Measurements from ENCODE around the gene CHORDC1. TPM values are rescaled to one million over a fixed set of nuclear protein-coding genes. Genes with fewer than 3 reads are reported as not detected.
"Not testable (repeated sequence)": the region's sequence is repeated elsewhere in the genome, so short reads cannot be mapped to it uniquely, and the experiment has no call there.

The CHORDC1 gene
- total RNA-seq, 4 donors from 2014 or later: 26.9 to 70.7 (median 29.8) TPM

GRCh38 chr11:90179923-90180322 lies 42.9 kb downstream of the CHORDC1 start:
- no peak for TF ChIP-seq POLR2A (IDR thresholded peaks at IDR 0.05)
- TF ChIP-seq POLR2AphosphoS5 (IDR thresholded peaks at IDR 0.05): no peak
- no peak for TF ChIP-seq EP300 (IDR thresholded peaks at IDR 0.05)
- TF ChIP-seq CTCF (IDR thresholded peaks at IDR 0.05): no peak
- no peak for DNase-seq (ENCODE audit: low spot score in 2 of 2)
- Histone ChIP-seq H3K27me3 (no peaks in the 10 kb centered on the region), H3K4me1 (no peaks in the 10 kb centered on the region), H3K9me3 (no peaks in the 10 kb centered on the region), H3K4me3 (no peak overlapping the region), H3K27ac (no peak overlapping the region), H3K36me3 (no peaks in the 10 kb centered on the region)
- WGBS: 81% methylated on average over 2 of the region's 2 CpGs

- Histone ChIP-seq H3K27ac (no peak overlapping the region), H3K9me3 (no peaks in the 10 kb centered on the region), H3K36me3 (no peaks in the 10 kb centered on the region), H3K27me3 (no peaks in the 10 kb centered on the region), H3K4me1 (no peaks in the 10 kb centered on the region), H3K4me3 (no peak overlapping the region)
- no peak for TF ChIP-seq POLR2A (IDR thresholded peaks at IDR 0.05)
- TF ChIP-seq POLR2AphosphoS5 (IDR thresholded peaks at IDR 0.05): no peak
- no peak for TF ChIP-seq EP300 (IDR thresholded peaks at IDR 0.05)
- TF ChIP-seq CTCF (IDR thresholded peaks at IDR 0.05): no peak
- 81% methylated on average over 2 of the region's 2 CpGs for WGBS
- no peak for DNase-seq (ENCODE audit: low spot score in 2 of 2)
Observed at GRCh38 chr11:90178751-90179150, 44.1 kb downstream of the CHORDC1 start.

- Histone ChIP-seq H3K27ac (no peak overlapping the region), H3K9me3 (no peaks in the 10 kb centered on the region), H3K36me3 (no peaks in the 10 kb centered on the region), H3K4me3 (no peak overlapping the region), H3K27me3 (no peaks in the 10 kb centered on the region), H3K4me1 (no peaks in the 10 kb centered on the region)
- no peak for DNase-seq (ENCODE audit: low spot score in 2 of 2)
- whole genome bisulfite sequencing: 95% methylated on average over 1 of the region's 1 CpG
- TF ChIP-seq POLR2A (IDR thresholded peaks at IDR 0.05) (no peak), CTCF (IDR thresholded peaks at IDR 0.05) (no peak), POLR2AphosphoS5 (IDR thresholded peaks at IDR 0.05) (no peak), EP300 (IDR thresholded peaks at IDR 0.05) (no peak)
Observed at GRCh38 chr11:90176069-90176468, 46.8 kb downstream of the CHORDC1 start.

- TF ChIP-seq POLR2AphosphoS5 (IDR thresholded peaks at IDR 0.05) (no peak), POLR2A (IDR thresholded peaks at IDR 0.05) (no peak), CTCF (IDR thresholded peaks at IDR 0.05) (no peak), EP300 (IDR thresholded peaks at IDR 0.05) (no peak)
- no peak for DNase-seq (ENCODE audit: low spot score in 2 of 2)
- no peak overlapping the region for H3K4me3 ChIP-seq
Observed at GRCh38 chr11:90171359-90171758, 51.5 kb downstream of the CHORDC1 start.

GRCh38 chr11:90168571-90168970 lies 54.3 kb downstream of the CHORDC1 start:
- no peak for DNase-seq (ENCODE audit: low spot score in 2 of 2)
- Histone ChIP-seq H3K4me1 (no peaks in the 10 kb centered on the region), H3K9me3 (no peaks in the 10 kb centered on the region), H3K36me3 (no peaks in the 10 kb centered on the region), H3K27ac (no peak overlapping the region), H3K4me3 (no peak overlapping the region), H3K27me3 (no peaks in the 10 kb centered on the region)
- TF ChIP-seq CTCF (IDR thresholded peaks at IDR 0.05): no peak
- no peak for TF ChIP-seq POLR2A (IDR thresholded peaks at IDR 0.05)
- TF ChIP-seq EP300 (IDR thresholded peaks at IDR 0.05): no peak
- WGBS: 95% methylated on average over 3 of the region's 3 CpGs

More at GRCh38 chr11:90171359-90171758, 51.5 kb downstream of the CHORDC1 start:
- Histone ChIP-seq H3K27me3 (no peaks in the 10 kb centered on the region), H3K36me3 (no peaks in the 10 kb centered on the region), H3K4me1 (no peaks in the 10 kb centered on the region), H3K9me3 (no peaks in the 10 kb centered on the region), H3K27ac (no peak overlapping the region)

GRCh38 chr11:90167704-90168103 lies 55.1 kb downstream of the CHORDC1 start:
- H3K4me1 ChIP-seq: not testable (repeated sequence)
- 90% methylated on average over 8 of the region's 8 CpGs for WGBS

GRCh38 chr11:90166982-90167573 lies 55.8 kb downstream of the CHORDC1 start:
- DNase-seq (ENCODE audit: low spot score in 2 of 2); H3K27me3 ChIP-seq; H3K4me1 ChIP-seq; H3K36me3 ChIP-seq; H3K27ac ChIP-seq; H3K9me3 ChIP-seq; H3K4me3 ChIP-seq: not testable (repeated sequence)
- WGBS: 96% methylated on average over 40 of the region's 49 CpGs

More at GRCh38 chr11:90167704-90168103, 55.1 kb downstream of the CHORDC1 start:
- H3K9me3 ChIP-seq; H3K4me3 ChIP-seq; H3K27me3 ChIP-seq; H3K27ac ChIP-seq; DNase-seq (ENCODE audit: low spot score in 2 of 2); H3K36me3 ChIP-seq: not testable (repeated sequence)
